Measurements from ENCODE around the gene OSTF1. TPM values are rescaled to one million over a fixed set of nuclear protein-coding genes. Genes with fewer than 3 reads are reported as not detected.

OSTF1 gene
- total RNA-seq, 1 donor from 2014 or later = 18.9 TPM

GRCh38 chr9:75085640-75086039 is 2.7 kb upstream of the OSTF1 start:
- intact Hi-C loops (cut with micrococcal nuclease) = no loop called here
- no peaks in the 10 kb centered on the region for H3K9me3 ChIP-seq (replicated peaks)
- H3K27me3 ChIP-seq (ENCODE audit: low read depth) = no peaks in the 10 kb centered on the region
- TF ChIP-seq, protein P1, sequence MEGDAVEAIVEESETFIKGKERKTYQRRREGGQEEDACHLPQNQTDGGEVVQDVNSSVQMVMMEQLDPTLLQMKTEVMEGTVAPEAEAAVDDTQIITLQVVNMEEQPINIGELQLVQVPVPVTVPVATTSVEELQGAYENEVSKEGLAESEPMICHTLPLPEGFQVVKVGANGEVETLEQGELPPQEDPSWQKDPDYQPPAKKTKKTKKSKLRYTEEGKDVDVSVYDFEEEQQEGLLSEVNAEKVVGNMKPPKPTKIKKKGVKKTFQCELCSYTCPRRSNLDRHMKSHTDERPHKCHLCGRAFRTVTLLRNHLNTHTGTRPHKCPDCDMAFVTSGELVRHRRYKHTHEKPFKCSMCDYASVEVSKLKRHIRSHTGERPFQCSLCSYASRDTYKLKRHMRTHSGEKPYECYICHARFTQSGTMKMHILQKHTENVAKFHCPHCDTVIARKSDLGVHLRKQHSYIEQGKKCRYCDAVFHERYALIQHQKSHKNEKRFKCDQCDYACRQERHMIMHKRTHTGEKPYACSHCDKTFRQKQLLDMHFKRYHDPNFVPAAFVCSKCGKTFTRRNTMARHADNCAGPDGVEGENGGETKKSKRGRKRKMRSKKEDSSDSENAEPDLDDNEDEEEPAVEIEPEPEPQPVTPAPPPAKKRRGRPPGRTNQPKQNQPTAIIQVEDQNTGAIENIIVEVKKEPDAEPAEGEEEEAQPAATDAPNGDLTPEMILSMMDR (IDR thresholded peaks at IDR 0.05; ENCODE audit: borderline replicate concordance) = no peak
- peaks cover 13% of the 10 kb centered on the region for H3K36me3 ChIP-seq
- H3K27ac ChIP-seq (replicated peaks) = peak overlapping the region; percentile 97
- H3K4me3 ChIP-seq = peak overlapping the region; percentile 92
- H3K4me1 ChIP-seq = peaks cover 73% of the 10 kb centered on the region
- DNase-seq = no peak

DNA sequence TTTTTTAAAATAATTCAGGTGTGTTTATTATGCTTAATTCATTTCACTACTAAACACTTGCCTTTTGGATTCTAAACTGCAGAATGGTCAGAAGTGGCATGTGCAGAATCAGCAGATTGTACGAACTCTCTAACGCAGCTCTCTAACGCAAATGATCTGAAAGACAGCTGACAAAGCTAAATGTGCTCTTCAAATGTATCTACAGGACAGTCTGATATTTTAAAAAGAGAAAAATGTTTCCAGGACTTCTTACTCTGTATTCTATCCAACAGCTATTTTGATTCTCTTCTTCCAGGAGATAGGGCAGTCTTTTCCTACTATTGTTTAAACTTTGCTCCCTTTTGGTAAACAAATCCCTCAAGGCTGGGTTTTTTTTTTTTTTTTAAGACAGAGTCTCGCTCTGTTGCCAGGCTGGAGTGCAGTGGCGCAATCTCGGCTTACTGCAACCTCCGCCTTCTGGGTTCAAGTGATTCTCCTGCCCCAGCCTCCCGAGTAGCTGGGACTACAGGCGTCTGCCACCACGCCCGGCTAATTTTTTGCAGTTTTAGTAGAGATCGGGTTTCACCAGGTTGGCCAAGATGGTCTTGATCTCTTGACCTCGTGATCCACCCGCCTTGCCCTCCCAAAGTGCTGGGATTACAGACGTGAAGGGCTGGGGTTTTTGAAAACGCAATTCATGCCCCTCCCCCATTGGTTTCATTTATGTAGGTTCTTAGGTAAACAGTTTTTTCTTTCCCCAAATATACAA is 1.6 kb upstream of the OSTF1 start:
- DNase-seq = peak; percentile 18
- intact Hi-C loops (cut with micrococcal nuclease) = no loop called here
- H3K9me3 ChIP-seq (replicated peaks) = no peaks in the 10 kb centered on the region
- H3K27me3 ChIP-seq (ENCODE audit: low read depth) = no peaks in the 10 kb centered on the region
- TF ChIP-seq, protein P1 (IDR thresholded peaks at IDR 0.05; ENCODE audit: borderline replicate concordance) = no peak
- peak overlapping the region; percentile 97 for H3K27ac ChIP-seq (replicated peaks)
- H3K4me1 ChIP-seq = peaks cover 84% of the 10 kb centered on the region
- H3K36me3 ChIP-seq = peaks cover 5% of the 10 kb centered on the region
- H3K4me3 ChIP-seq = peak overlapping the region; percentile 92

- H3K4me3 ChIP-seq = peak overlapping the region; percentile 92
- no peaks in the 10 kb centered on the region for H3K27me3 ChIP-seq (ENCODE audit: low read depth)
- DNase-seq = no peak
- H3K27ac ChIP-seq (replicated peaks) = peak overlapping the region; percentile 97
- TF ChIP-seq, protein P1 (IDR thresholded peaks at IDR 0.05; ENCODE audit: borderline replicate concordance) = no peak
- H3K36me3 ChIP-seq = peaks cover 2% of the 10 kb centered on the region
- peaks cover 89% of the 10 kb centered on the region for H3K4me1 ChIP-seq
- intact Hi-C loops (cut with micrococcal nuclease) = no loop called here
- H3K9me3 ChIP-seq (replicated peaks) = no peaks in the 10 kb centered on the region
Measured at GRCh38 chr9:75087289-75087823, 958 bp upstream of the OSTF1 start.

DNA sequence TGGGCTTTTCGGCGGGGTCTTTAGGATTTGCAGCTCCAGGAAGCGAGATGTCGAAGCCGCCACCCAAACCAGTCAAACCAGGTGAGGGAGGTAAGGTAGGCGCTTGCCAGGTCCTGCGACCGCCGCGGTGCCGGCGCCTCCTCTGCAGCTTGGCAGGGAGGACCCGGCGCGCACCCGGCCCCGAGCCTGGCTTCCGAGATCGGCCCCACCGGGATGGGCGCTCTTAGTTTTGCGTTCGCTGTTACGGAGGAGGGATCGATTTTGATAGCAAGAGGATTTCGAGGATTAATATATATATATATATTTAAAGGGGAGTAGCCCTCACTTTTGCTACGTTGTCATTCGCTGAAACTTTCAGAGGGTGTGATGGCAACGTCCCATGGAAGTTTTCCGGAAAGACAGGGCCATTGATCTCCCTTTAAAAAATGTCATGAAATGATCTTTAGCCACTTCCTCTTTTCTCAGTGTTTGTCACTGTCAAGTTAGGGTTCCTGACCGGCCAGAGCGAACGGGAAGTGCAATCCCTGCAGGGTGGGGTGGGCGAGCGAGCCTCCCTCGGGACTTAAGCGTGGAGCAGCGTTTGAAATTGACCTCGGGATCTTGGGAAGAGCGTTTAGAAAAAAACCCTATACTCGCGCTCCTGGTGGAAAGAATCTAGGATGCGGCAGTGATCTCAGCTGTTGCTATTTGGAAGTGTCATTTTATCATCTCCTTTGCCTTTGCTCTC is 495 bp downstream of the OSTF1 start:
- TF ChIP-seq, protein P1 (IDR thresholded peaks at IDR 0.05; ENCODE audit: borderline replicate concordance) = peak; percentile 53
- intact Hi-C loops (cut with micrococcal nuclease) = no loop called here
- H3K4me3 ChIP-seq = peak overlapping the region; percentile 92
- no peaks in the 10 kb centered on the region for H3K36me3 ChIP-seq
- H3K27me3 ChIP-seq (ENCODE audit: low read depth) = no peaks in the 10 kb centered on the region
- peak; percentile 74 for DNase-seq
- H3K9me3 ChIP-seq (replicated peaks) = no peaks in the 10 kb centered on the region
- H3K27ac ChIP-seq (replicated peaks) = peak overlapping the region; percentile 97
- H3K4me1 ChIP-seq = peaks cover 84% of the 10 kb centered on the region

DNA sequence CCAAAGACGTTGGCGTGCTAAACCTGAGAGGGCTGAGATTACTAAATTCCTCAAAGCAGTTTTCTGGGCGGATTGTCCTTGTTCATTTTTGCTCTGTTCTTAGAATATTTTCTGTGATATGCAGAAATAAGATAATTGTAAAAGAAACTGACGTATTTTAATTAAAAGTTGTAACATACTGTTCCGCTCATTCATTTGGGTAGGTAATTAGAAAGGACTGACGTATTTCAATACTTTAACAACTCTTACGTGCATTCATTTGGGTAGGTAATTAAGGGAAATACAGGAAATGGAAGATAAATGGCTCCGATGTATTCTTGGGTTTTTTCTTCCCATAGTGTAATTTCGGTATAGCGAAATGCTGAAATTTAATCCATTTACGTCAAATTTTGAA is 1.1 kb downstream of the OSTF1 start:
- Histone ChIP-seq H3K36me3 (no peaks in the 10 kb centered on the region), H3K4me1 (peaks cover 82% of the 10 kb centered on the region), H3K4me3 (peak overlapping the region; percentile 92), H3K9me3 (replicated peaks) (no peaks in the 10 kb centered on the region), H3K27ac (replicated peaks) (peak overlapping the region; percentile 97), H3K27me3 (ENCODE audit: low read depth) (no peaks in the 10 kb centered on the region)
- intact Hi-C loops (cut with micrococcal nuclease) = no loop called here
- DNase-seq = no peak
- TF ChIP-seq, protein P1 (IDR thresholded peaks at IDR 0.05; ENCODE audit: borderline replicate concordance) = no peak

Measured in left ventricle myocardium inferior (tissue), 1 donor.